ENCODE measurements around the gene COX6B1. TPM values are rescaled to one million over a fixed set of nuclear protein-coding genes. Genes with fewer than 3 reads are reported as not detected.
A peak's percentile ranks its signal among the peaks of the same experiment; 100 is the strongest.

Gene COX6B1
- total RNA-seq, 2 experiments from 2014 or later: 429 to 474 TPM

DNA sequence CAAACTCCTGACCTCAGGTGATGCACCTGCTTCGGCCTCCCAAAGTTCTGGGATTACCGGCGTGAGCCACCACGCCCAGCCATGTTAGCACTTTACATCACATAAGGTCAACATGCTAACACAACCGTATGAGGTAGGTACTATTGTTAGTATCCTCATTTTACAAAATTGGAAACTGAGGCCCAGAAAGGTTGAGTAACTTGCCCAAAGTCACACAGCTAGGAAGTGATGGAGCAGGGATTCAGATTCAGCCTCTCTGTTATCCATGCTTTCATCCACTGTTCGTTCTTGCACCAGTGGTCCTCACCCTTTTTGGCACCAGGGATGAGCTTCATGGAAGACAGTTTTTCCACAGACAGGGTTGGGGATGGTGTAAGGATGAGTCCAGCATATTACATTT, 8.6 kb downstream of the COX6B1 start:
- no peak overlapping the region for H3K27ac Mint-ChIP-seq
- CTCF ChIA-PET: interaction anchor here (0.6 to 1.3 kb wide), 3 partner anchors 17 to 179 kb away, joined by 3 to 4 read pairs (median 3); no protein-coding TSS in a partner anchor
- H3K27me3 Mint-ChIP-seq: no peaks in the 10 kb centered on the region
- no peak for DNase-seq
- no peaks in the 10 kb centered on the region for H3K9me3 Mint-ChIP-seq
- POLR2A ChIA-PET: no interaction called here
- H3K4me3 Mint-ChIP-seq: no peak overlapping the region
- H3K4me1 Mint-ChIP-seq: peaks cover 7% of the 10 kb centered on the region
- peaks cover 47% of the 10 kb centered on the region for H3K36me3 Mint-ChIP-seq (ENCODE audit: low read depth)

DNA sequence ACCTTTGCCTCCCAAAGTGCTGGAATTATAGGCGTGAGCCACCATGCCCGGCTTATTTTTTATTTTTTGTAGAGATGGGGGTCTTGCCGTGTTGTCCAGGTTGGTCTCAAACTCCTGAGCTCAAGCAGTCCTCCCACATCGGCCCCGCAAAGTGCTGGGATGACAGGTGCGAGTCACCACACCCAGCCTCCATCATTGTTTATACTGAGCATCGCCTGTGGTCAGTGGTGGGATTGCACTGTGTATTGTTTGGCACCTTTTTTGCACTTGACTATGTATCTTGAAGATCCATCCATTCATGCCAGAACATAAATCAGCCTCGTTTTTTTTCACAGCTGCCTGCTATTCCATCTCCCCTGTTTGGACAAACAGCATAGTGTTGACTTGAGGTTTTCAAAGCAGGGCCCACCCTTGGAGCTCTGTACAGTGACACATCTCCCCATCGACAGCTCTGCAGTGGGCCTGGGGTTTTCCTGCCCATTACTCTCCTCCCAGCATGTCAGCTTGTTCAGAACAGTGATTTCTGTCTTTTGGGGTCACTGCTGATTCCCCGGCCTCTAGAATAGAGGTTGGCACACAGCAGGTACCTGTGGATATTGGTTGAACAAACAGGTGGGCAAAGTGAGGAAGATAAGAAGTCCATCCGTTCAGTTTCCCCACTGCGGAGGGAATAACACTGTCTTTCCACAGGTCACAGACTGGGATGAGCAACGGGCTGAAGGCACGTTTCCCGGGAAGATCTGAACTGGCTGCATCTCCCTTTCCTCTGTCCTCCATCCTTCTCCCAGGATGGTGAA, 10.0 kb downstream of the COX6B1 start:
- no peak overlapping the region for H3K4me3 Mint-ChIP-seq
- ChIA-PET CTCF (interaction anchor here (0.5 to 1.5 kb wide), 4 partner anchors 10 to 445 kb away, joined by 3 to 5 read pairs (median 3); partner anchors contain the start of gene COX6B1), POLR2A (no interaction called here)
- no peaks in the 10 kb centered on the region for H3K27me3 Mint-ChIP-seq
- no peaks in the 10 kb centered on the region for H3K9me3 Mint-ChIP-seq
- H3K36me3 Mint-ChIP-seq (ENCODE audit: low read depth): peaks cover 51% of the 10 kb centered on the region
- peaks cover 4% of the 10 kb centered on the region for H3K4me1 Mint-ChIP-seq
- H3K27ac Mint-ChIP-seq: no peak overlapping the region
- DNase-seq: no peak

DNA sequence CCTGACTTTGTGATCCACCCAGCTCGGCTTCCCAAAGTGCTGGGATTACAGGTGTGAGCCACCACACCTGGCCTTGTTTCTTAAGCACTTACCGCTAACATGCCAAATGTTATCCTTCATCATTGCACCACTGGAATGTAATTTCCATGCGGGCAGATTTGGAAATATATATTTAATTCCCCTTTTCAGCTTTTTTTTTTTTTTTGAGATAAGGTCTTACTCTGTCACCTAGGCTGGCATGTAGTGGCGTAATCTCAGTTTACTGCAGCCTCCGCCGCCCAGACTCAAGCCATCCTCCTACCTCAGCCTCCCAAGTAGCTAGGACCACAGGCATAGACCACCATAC, 13.8 kb downstream of the COX6B1 start:
- H3K36me3 Mint-ChIP-seq (ENCODE audit: low read depth): peaks cover 39% of the 10 kb centered on the region

DNA sequence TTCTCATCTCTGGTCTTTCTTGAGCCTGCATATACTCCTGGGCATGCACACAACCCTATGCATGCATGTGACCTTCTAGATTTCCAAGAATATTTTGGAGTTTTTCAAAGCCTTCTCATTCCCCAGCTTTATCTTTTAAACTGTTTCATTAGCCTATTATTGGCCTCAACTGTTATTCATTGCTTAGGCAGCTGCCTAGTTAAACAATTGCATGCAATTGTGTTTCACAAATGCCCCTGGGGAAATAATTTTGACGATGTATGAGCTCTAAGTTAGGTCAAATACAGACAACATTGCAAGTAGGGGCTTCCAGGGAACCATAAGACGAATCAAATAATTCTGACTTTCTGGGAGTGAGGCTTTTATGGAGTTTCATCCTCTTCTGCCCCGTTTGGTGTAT, 15.9 kb downstream of the COX6B1 start:
- POLR2A ChIA-PET: interaction anchor here (0.7 kb wide), 1 partner anchor 67 kb away, joined by 3 read pairs; no protein-coding TSS in a partner anchor
- H3K27me3 Mint-ChIP-seq: peaks cover 2% of the 10 kb centered on the region
- H3K9me3 Mint-ChIP-seq: no peaks in the 10 kb centered on the region
- DNase-seq: no peak
- CTCF ChIA-PET: no interaction called here
- no peak overlapping the region for H3K4me3 Mint-ChIP-seq
- H3K4me1 Mint-ChIP-seq: no peaks in the 10 kb centered on the region
- H3K36me3 Mint-ChIP-seq (ENCODE audit: low read depth): peaks cover 26% of the 10 kb centered on the region
- H3K27ac Mint-ChIP-seq: no peak overlapping the region

More for the DNA sequence above, 13.8 kb downstream of the COX6B1 start:
- Mint-ChIP-seq H3K4me3 (no peak overlapping the region), H3K9me3 (no peaks in the 10 kb centered on the region), H3K27me3 (no peaks in the 10 kb centered on the region), H3K4me1 (no peaks in the 10 kb centered on the region), H3K27ac (no peak overlapping the region)
- POLR2A ChIA-PET: no interaction called here
- CTCF ChIA-PET: interaction anchor here (0.6 to 1.1 kb wide), 2 partner anchors 12 to 39 kb away, joined by 3 read pairs; no protein-coding TSS in a partner anchor
- no peak for DNase-seq

DNA sequence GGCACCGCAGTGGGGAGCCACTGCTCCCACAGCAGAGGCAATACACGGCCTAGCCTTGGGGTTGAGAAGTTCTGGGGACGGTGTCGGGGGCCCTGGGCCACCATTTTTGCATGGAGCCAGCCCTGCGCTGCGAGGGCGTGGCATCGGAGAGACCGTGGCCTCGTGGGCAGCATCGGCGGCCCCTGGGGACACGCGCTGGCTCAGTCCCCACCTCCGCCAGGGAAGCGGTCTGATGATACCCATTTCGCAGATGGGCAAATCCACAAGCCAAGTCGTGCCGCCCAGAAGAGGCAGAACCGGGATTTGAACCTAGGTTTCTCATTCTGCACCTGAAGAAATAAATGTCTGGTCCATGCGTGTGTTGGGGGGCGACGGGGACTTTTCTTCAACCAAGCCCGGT, 17.0 kb downstream of the COX6B1 start:
- CTCF ChIA-PET: no interaction called here
- no peak overlapping the region for H3K27ac Mint-ChIP-seq
- no peak for DNase-seq
- POLR2A ChIA-PET: no interaction called here
- H3K4me1 Mint-ChIP-seq: no peaks in the 10 kb centered on the region
- H3K36me3 Mint-ChIP-seq (ENCODE audit: low read depth): peaks cover 23% of the 10 kb centered on the region
- H3K4me3 Mint-ChIP-seq: no peak overlapping the region
- H3K27me3 Mint-ChIP-seq: peaks cover 11% of the 10 kb centered on the region
- no peaks in the 10 kb centered on the region for H3K9me3 Mint-ChIP-seq

DNA sequence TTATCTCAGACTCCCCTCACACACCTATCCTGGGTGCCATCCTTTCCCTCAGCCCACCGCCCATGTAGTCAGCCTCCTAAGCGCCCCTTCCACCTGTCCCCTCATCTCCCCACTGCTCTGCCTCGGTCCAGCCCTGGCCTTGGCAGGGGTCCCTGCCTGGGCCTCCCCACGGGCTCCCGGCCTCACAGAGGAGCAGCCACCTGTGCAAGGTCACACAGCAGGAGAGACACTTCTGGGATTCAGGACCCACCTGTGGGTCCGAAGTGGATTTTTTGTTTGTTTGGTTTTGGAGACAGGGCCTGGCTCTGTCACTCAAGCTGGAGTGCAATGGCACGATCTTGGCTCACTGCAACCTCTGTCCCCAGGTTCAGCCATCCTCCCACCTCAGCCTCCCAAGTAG, 17.5 kb downstream of the COX6B1 start:
- no peak overlapping the region for H3K27ac Mint-ChIP-seq
- CTCF ChIA-PET: no interaction called here
- H3K4me3 Mint-ChIP-seq: no peak overlapping the region
- POLR2A ChIA-PET: no interaction called here
- peaks cover 12% of the 10 kb centered on the region for H3K27me3 Mint-ChIP-seq
- H3K9me3 Mint-ChIP-seq: no peaks in the 10 kb centered on the region
- H3K36me3 Mint-ChIP-seq (ENCODE audit: low read depth): peaks cover 23% of the 10 kb centered on the region
- no peak for DNase-seq
- H3K4me1 Mint-ChIP-seq: no peaks in the 10 kb centered on the region

DNA sequence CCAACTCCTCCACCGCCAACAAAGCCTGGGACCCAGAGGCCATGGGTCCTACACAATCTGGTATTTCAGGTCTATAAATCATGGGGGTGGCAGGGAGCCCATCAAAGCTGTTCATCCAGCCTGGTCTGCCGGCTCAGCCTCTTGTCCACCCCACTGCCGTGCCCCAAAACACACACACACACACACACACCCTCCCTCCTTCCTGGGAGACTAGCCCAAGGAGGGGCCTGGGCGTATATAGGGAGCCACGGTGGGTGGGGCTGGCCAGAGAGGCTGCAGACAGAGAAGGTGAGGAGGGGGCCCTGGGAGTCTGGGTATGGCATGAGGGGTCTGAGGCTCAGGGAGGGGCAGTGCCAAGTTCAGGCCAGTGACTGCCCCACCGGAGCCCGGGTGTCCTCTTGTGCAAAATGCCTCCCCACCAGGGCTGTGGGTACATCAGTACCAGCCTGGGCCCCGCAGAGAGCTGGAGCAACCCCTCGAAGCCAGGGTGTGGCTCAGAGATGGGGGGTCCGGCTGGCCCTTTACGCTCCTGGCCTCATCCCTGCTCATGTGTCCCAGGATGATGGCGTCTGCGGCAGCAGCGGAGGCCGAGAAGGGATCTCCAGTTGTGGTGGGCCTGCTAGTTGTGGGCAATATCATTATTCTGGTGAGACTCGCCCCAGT, 18.3 kb downstream of the COX6B1 start, which contains the start of gene UPK1A:
Gene UPK1A, plus strand, starts transcription at position 267 of the 663 bp plus-strand sequence. Its CDS starts 296 bp downstream, at position 563.
- Mint-ChIP-seq H3K27me3 (peaks cover 16% of the 10 kb centered on the region), H3K36me3 (ENCODE audit: low read depth) (peaks cover 19% of the 10 kb centered on the region), H3K4me1 (no peaks in the 10 kb centered on the region), H3K27ac (no peak within 1 kb of the TSS), H3K9me3 (no peaks in the 10 kb centered on the region), H3K4me3 (no peak within 1 kb of the TSS)
- ChIA-PET CTCF (interaction anchor here (0.9 kb wide), 1 partner anchor 13 kb away, joined by 3 read pairs; no protein-coding TSS in a partner anchor), POLR2A (no interaction called here)
- DNase-seq: no peak

DNA sequence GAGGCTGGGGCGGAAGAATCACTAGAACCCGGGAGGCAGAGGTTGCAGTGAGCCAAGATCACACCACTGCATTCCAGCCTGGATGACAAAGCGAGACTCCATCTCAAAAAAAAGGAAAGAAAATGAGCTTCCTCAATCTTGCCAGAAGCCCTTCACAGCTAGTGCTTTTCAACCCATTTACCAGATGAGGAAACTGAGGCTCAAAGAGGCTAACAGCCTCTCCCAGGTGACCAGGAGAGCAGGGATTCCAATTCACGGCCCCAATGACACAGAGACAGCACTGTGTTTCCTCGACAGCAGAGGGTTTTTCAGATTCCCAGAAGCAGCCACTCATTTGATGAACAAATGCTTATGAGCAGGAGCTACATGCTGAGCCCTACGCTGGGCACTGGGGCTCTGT, 21.4 kb downstream of the COX6B1 start:
- POLR2A ChIA-PET: no interaction called here
- peaks cover 2% of the 10 kb centered on the region for H3K36me3 Mint-ChIP-seq (ENCODE audit: low read depth)

DNA sequence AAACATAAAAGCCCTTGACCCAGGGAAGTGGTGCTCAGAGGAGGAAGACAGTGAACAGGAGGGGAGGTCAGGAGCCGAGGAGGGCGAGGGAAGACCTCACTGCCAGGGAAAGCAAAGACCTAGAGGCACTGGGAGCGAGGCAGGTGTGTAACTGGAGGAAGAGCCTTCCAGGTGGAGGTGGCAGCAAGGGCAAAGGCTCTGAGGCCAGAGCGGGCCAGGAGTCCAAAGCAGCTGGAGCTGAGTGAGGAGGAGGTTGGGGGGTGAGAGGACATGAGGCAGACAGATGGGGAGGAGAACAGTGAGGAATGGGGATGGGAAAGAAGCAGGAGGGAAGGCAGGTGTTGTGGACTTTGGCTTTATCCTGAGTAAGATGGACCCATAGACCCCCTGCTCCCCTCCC, 21.9 kb downstream of the COX6B1 start:
- ChIA-PET POLR2A (no interaction called here), CTCF (interaction anchor here (1.2 kb wide), 1 partner anchor 8 kb away, joined by 3 read pairs; no protein-coding TSS in a partner anchor)
- Mint-ChIP-seq H3K27ac (no peak overlapping the region), H3K27me3 (peaks cover 33% of the 10 kb centered on the region), H3K4me3 (no peak overlapping the region), H3K9me3 (no peaks in the 10 kb centered on the region), H3K36me3 (ENCODE audit: low read depth) (peaks cover 2% of the 10 kb centered on the region), H3K4me1 (peaks cover 7% of the 10 kb centered on the region)
- no peak for DNase-seq

More for the DNA sequence above, 21.4 kb downstream of the COX6B1 start:
- Mint-ChIP-seq H3K27me3 (peaks cover 32% of the 10 kb centered on the region), H3K9me3 (no peaks in the 10 kb centered on the region), H3K27ac (no peak overlapping the region), H3K4me1 (peaks cover 7% of the 10 kb centered on the region), H3K4me3 (no peak overlapping the region)
- CTCF ChIA-PET: interaction anchor here (1.2 kb wide), 1 partner anchor 8 kb away, joined by 3 read pairs; no protein-coding TSS in a partner anchor
- no peak for DNase-seq

DNA sequence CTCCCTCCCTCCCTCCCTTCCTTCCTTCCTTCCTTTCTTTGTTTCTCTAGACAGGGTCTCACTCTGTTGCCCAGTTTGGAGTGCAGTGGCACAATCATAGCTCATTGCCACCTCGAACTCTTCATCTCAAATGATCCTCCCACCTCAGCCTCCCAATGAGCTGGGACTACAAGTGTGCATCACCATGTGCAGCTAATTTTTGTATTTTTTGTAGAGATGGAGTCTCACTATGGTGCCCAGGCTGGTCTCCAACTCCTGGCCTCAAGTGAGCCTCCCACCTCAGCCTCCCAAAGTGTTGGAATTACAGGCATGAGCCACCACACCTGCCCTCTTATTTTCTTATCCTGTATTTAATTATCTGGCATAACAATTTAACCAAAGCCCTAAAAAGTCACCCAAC, 22.6 kb downstream of the COX6B1 start:
- Mint-ChIP-seq H3K27me3 (peaks cover 33% of the 10 kb centered on the region), H3K36me3 (ENCODE audit: low read depth) (peaks cover 2% of the 10 kb centered on the region), H3K27ac (peak overlapping the region; percentile 31), H3K9me3 (no peaks in the 10 kb centered on the region), H3K4me1 (peaks cover 7% of the 10 kb centered on the region), H3K4me3 (no peak overlapping the region)
- no peak for DNase-seq
- CTCF ChIA-PET: no interaction called here
- POLR2A ChIA-PET: no interaction called here

DNA sequence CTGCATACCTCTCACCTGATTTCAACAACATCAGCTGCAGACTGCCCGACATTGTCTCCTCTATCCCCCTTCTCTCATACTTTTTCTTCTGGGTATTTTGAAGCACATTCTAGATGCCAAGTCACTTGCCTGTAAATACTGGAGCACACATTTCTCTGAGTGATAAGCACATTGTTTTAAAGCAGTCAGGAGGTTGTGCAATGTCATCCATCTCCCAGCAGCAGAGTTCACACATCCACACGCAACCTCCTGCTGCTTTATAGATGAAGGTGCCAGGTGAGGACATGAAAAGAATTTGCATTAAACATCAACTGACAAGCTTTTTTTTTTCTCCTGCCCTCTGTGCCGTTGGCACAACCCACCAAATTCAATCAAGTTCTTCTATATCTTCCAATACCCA, 23.7 kb downstream of the COX6B1 start:
- Mint-ChIP-seq H3K27ac (no peak overlapping the region), H3K9me3 (no peaks in the 10 kb centered on the region), H3K27me3 (peaks cover 35% of the 10 kb centered on the region), H3K36me3 (ENCODE audit: low read depth) (no peaks in the 10 kb centered on the region), H3K4me3 (no peak overlapping the region), H3K4me1 (peaks cover 7% of the 10 kb centered on the region)
- DNase-seq: no peak
- CTCF ChIA-PET: interaction anchor here (1.1 kb wide), 1 partner anchor 260 kb away, joined by 3 read pairs; no protein-coding TSS in a partner anchor
- POLR2A ChIA-PET: no interaction called here

DNA sequence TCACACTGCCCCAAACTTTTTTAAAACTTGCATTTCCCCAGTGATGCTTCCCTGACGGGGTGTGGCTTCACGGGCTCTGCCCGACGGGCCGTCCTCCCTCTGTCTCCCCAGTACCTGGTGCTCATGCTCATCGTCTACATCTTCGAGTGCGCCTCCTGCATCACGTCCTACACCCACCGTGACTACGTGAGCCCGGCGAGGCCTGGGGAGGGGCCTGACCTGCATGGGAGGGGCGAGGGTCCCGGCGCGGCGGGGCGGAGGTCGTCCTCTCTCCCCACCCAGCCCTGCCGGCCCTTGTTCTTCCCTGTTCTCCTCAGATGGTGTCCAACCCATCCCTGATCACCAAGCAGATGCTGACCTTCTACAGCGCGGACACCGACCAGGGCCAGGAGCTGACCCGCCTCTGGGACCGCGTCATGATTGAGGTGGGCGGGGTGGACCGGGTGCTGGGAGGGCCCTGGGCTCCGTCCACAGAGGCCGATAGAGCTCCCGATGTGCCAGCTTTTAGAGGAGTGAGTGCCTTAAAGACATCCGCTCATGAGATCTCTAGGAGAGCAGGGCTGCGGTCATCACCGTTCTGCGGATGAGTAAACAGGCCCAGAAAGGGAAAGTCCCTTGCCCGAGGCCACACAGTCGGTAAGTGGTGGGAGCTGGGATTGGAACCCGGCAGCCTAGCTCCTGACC, 25.1 kb downstream of the COX6B1 start:
- CTCF ChIA-PET: interaction anchor here (0.8 to 1.2 kb wide), 8 partner anchors 11 to 258 kb away, joined by 3 to 9 read pairs (median 3); partner anchors contain the start of gene COX6B1
- Mint-ChIP-seq H3K4me1 (peaks cover 7% of the 10 kb centered on the region), H3K27me3 (peaks cover 38% of the 10 kb centered on the region), H3K9me3 (no peaks in the 10 kb centered on the region), H3K36me3 (ENCODE audit: low read depth) (no peaks in the 10 kb centered on the region), H3K4me3 (peak overlapping the region; percentile 65), H3K27ac (peak overlapping the region; percentile 36)
- POLR2A ChIA-PET: interaction anchor here (1.2 kb wide), 2 partner anchors 12 to 25 kb away, joined by 3 to 5 read pairs; partner anchors contain the start of gene COX6B1
- peak; percentile 51 for DNase-seq

Data from activated CD4-positive, alpha-beta T cell treated with anti-CD3 and anti-CD28 coated beads, Interleukin-2, amount 10 ng/mL, durations not matched to agents 7 days and 5 days (primary cell).